GM19239 (cell line): ENCODE data around the gene TSPAN33.
A peak's percentile ranks its signal among the peaks of the same experiment; 100 is the strongest.

Source experiments
- DNase-seq: peaks from one replicate; pipeline ENCODE4 v3.0.0; 2011; ENCODE audit warnings: low spot score; ENCODE audit not compliant: insufficient read length
- FAIRE-seq: peaks from 2 replicates; lab custom pipeline; 2011; peaks lifted over from hg19 to GRCh38; lab: Jason Lieb, UNC

TSPAN33 gene

DNA sequence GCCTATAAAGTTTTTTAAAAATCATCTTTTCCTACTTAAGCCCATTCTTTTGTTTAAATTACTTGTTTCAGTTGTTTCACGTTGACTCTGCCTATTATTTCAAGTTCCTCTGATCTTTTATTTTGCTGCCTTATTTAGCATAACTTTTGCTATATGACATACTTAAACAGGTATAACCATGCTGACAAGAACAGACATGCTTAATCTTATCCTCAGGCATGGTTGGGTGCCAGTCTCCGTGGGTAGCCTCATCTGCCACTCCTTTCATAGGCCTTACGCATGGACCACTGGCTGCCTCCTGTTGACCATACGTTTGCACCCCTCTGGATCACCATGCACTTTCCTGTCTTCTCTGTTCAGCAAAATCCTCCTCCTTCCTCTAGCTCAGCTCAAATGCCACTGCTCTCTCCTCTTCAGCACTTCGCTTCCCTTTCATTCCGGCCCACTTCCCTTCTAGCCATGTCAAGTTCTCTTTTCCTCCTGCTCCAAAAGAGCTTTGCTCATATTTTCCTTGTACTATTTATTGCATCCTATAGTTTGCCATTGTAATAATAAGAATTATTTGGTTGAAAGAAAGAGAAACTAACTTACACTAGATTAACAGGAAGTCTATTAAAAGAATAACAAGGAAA is 10.0 kb upstream of the TSPAN33 start:
- peak; percentile 58 for FAIRE-seq

DNA sequence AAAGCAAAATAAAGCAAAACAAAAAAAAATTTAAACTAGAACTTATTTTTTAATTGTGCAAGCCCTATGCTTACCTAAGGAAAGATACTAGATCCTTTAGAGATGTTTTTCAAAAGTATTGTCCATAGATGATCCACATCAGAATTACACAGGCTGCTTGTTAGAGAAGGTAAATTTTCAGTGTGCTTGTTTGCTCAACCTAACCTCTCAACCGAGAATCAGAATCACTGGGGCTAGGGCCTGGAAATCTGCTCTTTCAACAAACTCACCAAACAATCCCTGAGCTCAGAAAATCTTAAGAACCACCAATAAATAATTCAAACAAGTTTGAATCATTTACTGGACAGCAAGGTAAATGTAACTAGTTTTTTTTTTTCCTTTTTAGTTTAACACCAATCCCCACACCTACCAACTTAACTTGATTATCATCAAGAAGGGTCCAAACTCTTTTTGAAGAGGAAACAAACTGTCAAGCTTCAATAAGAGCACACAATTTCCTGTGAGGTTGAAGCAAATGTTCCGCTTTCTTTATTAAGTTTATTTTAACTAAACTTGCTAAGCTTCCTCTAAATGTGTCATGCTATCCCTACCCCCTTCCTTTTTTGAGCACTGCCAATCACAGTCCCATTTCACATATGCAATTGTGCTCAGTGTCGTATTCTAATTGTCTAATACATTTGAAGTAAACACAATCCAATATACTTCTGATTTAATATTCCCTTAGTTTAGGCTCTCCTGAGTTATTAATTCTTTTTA is 7.4 kb upstream of the TSPAN33 start:
- FAIRE-seq, result peak; percentile 93
- DNase-seq, result no peak

More for the DNA sequence above, 10.0 kb upstream of the TSPAN33 start:
- DNase-seq, result no peak

DNA sequence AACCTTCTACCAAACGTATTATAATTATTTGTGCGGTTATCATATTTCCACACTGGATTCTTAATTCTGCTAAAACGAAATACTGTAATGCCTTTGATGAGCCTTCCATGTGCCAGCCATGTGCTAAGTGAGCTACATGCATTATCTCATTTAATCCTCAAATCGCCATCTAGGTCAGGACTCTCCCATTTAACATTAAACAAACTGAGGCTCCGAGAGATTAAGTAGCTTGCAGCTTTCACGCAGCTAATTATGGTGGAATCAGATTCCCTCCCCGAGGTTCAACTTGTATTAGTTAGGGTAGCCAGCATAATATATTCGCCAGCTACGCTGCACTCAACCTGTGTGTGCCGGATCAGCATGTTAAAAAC is 798 bp upstream of the TSPAN33 start:
- DNase-seq (no peak), FAIRE-seq (no peak)

DNA sequence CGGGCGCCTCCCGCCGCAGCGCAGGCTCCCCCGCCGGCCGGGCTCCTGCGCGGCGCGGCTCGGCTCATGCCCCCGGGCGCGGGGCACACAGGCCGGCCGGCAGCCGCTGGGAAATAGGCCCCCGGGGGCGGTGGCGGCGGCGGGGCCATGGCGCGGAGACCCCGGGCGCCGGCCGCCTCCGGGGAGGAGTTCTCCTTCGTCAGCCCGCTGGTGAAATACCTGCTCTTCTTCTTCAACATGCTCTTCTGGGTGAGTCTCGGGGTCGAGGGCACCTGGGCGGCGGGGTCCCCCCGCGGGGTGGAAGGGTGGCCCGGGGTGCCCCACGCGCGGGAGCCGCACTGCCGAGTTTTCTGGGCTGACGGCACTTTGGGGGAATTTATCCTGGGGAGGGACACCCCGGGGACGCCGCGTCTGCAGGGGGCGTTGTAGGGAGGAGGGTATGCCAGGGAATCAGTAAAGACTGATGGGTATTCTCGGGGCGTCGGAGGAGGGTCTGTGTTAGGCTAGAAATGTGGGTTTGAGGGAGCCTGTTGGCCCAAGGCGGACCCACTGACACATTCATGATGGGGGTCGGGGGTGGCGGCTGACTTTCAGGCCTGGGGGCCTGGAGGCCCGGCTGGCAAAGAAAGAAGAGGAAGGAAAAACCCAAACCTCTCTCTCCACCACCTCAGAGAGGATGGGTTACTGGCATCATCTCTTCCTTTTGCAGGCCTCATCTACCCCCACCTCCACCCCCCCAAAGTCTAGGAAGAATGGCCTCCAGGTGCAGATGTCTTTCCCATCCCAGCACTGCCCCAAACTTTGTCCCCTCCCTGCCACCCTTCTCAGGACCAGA is 544 bp downstream of the TSPAN33 start:
- DNase-seq (no peak), FAIRE-seq (peak; percentile 56)

DNA sequence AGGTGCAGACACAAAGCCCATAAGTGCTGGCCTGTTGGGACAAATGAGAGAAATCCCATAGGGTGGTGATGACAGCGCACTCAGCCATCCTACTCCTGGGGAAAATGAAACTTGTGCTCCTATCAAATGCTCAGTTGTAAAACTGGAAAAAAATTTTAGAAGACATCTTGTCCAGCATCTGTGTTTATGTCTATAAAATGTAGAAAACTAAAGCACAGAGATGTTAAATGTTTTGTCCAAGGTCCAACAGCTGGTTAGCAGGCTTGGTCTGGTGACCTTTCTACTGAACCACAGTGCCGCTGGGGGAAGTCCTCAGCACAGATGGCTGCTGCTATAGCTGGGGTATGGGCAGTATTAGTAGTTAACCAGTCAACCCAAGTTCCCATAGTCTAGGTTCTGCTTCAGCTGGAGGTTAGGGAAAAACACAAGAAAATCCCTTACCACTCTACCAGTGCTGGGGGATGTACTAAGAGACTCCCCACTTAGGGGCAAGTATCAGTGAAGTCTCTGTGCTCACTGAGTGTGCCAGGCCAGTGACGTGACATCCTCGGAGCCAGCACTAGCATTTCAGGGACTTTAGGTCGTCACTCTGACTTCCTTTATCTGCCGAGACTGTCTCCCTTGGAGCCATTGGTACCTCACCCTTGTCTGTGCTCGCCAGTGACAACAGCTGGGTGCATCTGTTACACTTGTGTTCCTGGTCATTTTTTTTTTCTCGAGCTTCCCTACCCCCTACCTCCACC is 1.9 kb downstream of the TSPAN33 start:
- FAIRE-seq (peak; percentile 99), DNase-seq (no peak)

DNA sequence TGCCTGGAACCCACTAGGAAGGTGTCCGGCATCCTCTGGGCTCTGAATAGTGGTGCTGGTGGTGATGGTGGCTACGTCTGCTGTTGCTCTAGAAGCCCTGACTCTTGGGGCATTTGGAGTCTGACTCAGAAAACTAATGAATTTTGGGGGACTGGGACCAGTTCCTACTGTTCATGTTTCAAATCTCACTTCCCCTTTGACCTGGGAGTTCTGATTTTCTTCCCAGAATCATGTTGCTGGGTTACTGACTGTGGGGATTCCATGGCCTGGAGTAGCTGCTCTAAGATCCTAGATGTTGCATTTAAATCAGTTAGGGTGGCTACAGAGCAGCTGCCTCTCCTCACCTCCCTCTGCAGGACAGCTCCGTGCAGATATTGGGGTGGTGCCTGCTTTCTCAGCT is 3.2 kb downstream of the TSPAN33 start:
- DNase-seq, result no peak
- no peak for FAIRE-seq

DNA sequence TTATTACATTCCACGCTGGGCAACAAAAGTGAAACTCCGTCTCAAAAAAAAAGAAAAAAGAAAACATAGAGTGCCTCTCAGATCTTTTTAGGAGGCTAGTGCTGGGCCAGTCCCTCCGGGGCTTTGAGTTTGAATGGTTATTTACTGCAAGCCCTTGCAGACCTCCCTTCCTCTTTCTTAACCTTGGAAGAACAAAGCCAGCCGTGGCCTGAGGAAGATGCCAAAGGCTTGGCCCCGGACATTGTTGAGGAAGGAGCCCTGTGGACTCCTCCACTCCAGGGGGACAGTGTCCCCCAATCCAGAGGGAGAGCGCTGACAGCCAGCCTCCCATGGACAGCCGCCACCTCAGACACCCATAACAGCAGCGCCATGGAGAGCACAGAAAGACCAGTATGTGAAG is 5.0 kb downstream of the TSPAN33 start:
- FAIRE-seq (no peak), DNase-seq (no peak)

DNA sequence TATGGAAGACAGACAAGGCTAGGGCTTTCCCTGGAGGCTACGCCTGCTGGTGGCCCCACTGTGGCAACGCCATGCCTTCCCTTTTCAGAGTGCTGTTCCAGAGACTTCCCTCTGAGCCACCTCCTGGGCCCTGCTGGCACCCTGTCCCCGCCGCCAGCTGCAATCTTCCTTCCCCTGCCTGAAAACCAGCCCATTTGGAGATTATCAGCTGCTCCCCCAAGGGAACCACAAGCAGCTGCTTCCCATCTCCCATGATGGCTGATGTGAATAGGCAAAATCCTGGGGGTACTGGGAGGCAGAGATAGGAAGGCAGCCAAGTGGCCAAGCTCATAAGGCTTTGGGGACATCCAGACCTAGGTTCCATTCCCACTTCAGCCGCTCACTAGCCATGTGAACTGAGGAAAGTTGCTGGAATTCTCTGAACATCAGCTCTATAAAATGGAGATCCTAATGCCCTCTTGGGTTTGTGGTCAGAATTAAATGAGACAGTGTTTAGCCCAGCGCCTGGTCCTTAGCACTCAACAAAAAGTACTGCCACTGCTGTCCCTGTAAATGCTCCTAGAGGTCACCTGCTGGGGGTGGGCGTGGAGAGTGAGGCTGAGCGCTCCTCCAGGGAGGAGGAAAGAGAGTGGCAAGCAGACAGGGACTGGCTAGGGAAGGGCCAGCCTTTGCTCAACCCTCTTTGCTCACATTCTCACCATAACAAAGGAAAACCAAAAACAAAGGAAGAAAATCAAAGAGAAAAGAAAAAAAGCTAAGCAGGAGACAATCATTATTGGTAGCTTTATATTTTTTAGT is 5.9 kb downstream of the TSPAN33 start:
- no peak for FAIRE-seq
- DNase-seq, result no peak

DNA sequence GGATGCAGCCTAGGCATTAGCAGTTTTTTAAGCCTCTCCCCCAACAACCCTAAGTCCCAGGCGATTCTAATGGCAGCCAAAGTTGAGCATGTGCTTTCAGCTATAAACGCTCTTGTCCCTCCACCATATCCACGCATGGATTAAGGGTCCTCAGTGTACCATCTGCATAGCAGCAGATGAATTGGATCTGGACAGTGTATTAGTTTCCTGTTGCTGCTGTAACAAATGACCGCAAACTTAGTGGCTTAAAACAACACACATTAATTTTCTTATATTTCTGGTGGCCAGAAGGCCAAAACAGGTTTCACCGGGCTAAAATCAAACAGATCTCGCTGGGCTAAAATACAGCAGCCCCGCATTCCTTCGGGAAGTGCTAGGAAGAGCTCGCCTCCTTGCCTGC is 13.1 kb downstream of the TSPAN33 start:
- DNase-seq (no peak), FAIRE-seq (no peak)

DNA sequence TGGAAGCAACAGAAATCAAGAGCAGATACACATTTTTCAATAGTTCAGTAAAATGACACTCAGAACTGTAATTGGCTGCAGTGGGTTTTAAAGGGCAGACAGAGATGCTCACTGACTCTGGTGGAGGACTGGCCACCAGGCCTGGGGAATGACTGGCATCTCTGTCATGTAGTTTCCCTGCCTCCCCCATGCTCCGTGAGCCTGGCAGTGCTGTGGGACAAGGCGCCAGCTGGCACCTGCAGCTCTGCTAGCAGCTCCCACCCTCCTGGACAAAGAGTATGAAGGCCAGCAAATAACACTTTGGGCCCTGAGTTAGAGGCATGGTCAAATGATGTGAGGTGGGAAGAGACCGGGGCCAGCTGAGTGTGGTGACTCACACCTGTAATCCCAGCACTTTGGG is 15.0 kb downstream of the TSPAN33 start:
- DNase-seq (no peak), FAIRE-seq (no peak)

DNA sequence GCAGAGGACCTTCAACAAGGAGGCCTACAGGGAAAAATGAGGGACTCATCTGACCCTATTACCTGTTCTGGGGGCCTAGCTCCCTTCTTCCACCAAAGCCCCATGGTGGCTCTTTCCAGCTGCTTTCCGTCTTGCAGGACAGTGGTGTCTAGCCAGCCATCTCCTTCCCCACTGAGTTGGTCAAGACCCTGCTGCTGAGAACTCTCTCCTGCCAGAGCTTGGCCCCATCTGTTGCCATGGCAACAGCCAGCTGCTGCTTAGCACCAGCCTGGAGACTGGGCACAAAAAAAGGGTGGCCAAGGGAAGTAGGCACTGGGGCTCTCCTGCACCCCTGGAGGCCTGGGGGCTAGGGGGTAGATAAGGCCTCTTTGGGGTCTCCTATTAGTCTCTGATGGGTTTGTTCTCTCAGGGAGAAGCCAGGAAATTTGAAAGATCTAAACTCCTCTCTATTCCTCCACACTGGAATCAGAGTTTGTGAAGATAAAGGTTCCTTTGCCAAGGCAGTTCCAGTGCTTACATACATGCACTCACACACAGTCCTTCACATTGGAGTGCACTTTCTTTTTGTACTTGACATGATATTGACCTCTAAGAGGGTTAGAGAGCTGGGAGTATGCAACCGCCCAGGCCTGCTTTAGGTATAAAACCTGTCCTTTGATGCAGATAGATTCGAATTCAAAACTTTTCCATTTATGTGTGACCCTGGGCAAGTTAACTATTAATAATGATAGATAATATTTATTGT is 15.8 kb downstream of the TSPAN33 start:
- no peak for DNase-seq
- FAIRE-seq, result no peak

DNA sequence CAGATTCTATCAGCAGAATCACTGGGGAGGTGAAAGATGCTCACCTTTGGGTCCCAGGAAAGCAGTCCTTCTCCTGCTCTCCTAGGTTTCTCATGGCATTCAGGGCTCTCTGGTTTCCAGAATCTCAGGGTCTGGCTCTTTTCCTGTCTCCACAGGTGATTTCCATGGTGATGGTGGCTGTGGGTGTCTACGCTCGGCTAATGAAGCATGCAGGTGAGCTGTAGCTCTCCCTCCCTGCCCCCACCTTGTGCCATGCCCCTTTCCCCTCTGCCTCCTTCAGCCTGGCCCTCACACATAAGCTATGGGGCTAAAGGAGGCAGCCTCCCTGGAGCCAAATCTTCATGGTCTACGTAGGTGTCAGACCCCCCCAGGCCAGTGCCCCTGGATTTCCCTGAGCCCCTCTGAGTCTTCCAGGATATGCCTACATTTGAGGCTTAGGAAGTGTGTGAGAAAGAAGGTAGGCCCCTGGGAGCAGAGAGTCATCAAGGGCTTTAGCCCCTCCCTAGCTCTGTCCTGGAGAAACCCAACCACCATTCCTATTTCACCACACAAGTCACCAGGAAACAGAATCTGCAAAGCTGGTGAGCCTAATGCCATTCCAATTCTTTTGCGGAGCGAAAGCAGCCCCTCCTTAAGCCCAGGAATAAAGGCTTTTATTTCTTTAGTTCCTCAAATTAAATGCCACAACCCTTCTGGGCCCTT is 17.2 kb downstream of the TSPAN33 start:
- FAIRE-seq, result no peak
- DNase-seq, result no peak

DNA sequence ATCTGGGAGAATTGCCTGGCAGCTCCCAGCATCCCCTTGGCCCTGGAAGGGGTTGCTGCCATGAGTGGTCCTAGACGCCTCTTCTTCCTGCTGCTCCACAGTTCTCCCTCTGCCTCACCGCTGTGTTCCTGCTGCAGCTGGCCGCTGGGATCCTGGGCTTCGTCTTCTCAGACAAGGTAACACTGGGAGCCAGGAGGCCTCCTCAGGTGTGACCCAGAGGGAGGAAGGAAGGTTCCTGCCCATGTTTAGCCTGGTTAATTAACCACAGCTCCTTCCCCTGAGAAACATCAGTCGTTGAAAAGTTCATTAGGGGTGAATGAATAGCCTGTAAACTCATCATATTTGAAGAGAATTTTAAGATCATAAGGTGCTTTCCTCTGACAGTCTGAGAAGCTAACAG is 18.2 kb downstream of the TSPAN33 start:
- DNase-seq, result no peak
- no peak for FAIRE-seq

DNA sequence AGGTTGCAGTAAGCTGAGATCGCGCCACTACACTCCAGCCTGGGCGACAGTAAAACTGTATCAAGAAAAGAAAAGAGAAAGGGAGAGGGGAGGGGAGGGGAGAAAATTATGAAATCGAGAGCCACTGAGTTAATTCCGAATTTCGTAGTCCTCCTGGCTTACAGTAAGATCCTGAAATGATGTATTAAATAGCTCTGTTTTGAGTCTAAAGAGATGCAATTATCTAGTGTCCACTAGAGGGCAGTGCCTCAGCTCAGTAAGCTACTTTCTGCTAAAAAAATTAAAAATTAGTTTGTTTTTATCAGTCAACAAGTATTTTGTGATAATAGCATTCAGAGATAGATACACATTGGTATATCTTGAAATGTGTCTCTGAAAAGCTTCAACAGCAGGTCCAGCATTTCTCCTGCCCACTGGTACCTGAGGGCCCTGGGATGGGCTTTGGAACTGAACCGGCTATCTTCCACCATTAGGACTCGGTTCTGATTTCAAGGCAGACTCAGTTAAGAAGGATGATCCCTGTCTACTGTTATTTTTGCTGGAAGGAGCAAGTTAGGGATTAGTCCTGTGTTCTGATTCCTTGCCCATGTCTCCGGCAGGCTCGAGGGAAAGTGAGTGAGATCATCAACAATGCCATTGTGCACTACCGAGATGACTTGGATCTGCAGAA is 19.5 kb downstream of the TSPAN33 start:
- FAIRE-seq (peak; percentile 64), DNase-seq (no peak)

DNA sequence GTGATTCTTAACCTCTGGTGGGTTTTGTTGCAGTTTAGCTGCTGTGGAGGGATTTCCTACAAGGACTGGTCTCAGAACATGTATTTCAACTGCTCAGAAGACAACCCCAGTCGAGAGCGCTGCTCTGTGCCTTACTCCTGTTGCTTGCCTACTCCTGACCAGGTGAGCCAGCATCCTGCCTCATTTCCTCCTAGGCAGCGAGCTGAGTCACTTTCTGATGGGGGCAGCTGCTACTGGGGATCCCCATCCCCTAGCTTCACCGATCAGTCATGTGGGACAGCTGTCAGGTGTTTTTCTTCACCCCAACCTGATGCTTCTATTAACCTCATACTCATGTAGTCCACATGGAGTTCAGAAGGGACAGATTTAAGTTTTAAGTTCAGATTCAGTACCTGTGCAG is 22.2 kb downstream of the TSPAN33 start:
- no peak for DNase-seq
- FAIRE-seq, result peak; percentile 8

DNA sequence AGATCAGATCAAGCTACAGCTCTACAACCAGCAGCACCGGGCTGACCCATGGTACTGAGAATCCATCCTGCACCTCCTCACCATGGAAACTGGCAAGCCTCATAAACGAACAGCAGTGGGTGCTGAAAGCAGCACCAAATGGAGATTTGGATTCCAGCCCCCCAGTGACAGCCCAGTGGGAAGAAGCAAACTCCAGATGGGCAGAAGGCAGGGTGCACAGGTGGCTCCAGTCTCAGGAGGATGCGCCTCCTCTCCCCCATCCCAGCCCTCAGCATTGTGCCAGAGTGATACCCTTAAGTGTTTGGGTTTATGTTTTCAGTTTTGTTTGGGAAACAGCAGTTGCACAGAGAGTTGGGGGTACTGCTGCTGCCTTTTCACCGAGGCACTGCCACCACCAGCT is 23.3 kb downstream of the TSPAN33 start:
- FAIRE-seq, result no peak
- no peak for DNase-seq

DNA sequence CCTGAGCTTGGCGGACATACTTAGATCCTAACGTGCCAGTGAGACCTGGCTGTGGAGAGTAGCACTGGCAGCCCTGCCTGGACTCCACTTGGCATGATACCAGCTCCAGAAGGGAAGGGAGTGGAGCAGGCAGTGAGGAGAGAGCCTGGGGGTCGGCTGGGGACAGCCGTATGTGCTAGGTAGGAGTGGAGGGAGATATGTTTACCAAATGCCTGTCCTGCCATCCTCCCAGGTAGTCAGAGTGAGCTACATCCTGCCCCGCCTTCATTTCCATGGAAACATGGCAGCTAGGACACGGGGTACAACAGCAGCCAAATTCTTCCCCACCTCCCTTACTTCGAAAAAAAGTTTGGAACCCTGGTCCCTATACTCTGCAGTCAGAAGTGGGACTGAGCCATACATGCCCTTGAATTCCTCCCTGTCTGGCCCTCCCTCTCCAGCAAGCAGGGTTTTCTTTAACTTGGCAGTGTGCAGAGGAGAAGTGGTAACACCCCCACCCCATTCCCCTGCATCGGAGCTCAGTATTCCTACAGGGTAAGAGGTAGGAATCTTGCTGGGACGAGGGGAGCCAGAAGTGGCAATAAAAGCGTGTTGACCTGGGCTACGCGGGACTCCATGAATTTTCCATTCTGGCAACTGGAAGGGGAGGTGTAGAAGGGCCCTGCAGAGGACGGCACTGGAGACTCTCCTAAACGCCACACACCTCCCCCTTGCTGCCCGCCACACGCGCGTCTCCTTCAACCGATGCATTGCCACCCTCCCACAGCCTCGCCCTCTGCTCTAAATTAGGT is 23.9 kb downstream of the TSPAN33 start:
- DNase-seq (no peak), FAIRE-seq (no peak)
